Measurements from ENCODE around the gene MSL3B.

Gene MSL3B

DNA sequence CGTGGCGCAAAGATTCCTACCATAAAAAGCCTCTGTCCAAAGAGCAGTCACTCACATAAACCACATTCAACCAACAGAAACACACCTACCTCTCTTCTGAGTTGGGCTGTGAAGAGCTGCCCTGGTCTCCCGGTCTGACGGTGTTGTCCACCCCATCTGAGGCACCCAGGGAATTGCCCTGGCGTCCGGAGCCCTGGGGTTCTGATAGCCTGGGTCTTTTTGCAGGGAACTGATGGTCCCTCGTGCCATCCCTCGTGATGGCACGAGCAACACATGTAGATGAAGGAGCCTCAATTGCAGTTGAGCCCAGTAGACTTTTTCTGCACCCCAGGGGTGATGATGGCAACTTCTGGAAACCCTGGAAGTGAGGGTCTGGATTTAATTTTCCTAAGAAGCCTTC lies 27.7 kb downstream of the MSL3B start:
- no peaks in the 10 kb centered on the region for H3K9me3 Mint-ChIP-seq
- H3K27me3 Mint-ChIP-seq (ENCODE audit: low read depth), result no peaks in the 10 kb centered on the region
- H3K27ac Mint-ChIP-seq, result no peak overlapping the region
- no peak overlapping the region for H3K4me3 Mint-ChIP-seq
- H3K4me1 Mint-ChIP-seq, result peaks cover 5% of the 10 kb centered on the region
- TF ChIP-seq, protein P1, sequence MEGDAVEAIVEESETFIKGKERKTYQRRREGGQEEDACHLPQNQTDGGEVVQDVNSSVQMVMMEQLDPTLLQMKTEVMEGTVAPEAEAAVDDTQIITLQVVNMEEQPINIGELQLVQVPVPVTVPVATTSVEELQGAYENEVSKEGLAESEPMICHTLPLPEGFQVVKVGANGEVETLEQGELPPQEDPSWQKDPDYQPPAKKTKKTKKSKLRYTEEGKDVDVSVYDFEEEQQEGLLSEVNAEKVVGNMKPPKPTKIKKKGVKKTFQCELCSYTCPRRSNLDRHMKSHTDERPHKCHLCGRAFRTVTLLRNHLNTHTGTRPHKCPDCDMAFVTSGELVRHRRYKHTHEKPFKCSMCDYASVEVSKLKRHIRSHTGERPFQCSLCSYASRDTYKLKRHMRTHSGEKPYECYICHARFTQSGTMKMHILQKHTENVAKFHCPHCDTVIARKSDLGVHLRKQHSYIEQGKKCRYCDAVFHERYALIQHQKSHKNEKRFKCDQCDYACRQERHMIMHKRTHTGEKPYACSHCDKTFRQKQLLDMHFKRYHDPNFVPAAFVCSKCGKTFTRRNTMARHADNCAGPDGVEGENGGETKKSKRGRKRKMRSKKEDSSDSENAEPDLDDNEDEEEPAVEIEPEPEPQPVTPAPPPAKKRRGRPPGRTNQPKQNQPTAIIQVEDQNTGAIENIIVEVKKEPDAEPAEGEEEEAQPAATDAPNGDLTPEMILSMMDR (IDR thresholded peaks at IDR 0.05; ENCODE audit: unreplicated experiment in 3 of 3), result no peak
- H3K36me3 Mint-ChIP-seq (ENCODE audit: low read depth), result peaks cover 76% of the 10 kb centered on the region

DNA sequence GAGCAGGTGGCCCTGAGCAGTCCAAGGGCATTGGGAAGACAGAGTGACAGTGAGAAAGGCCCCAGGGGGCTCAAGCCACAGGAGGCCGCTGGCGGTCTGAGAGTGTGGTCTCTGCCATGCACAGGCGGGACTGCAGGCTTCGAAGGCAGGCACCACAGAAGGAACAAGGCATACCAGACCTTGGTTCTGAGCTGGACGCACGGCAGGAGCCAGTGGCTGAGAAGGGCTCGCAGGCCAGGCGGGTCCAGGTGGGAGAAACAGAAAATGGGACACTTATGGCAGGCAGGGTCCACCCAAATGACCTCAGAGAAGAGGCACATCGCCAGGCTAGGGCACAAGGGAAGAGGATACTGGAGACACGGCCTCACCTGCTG lies 28.8 kb downstream of the MSL3B start:
- no peak overlapping the region for H3K27ac Mint-ChIP-seq
- H3K4me1 Mint-ChIP-seq, result peaks cover 6% of the 10 kb centered on the region
- no peak overlapping the region for H3K4me3 Mint-ChIP-seq
- H3K9me3 Mint-ChIP-seq, result no peaks in the 10 kb centered on the region
- TF ChIP-seq, protein P1 (IDR thresholded peaks at IDR 0.05; ENCODE audit: unreplicated experiment in 3 of 3), result no peak
- no peaks in the 10 kb centered on the region for H3K27me3 Mint-ChIP-seq (ENCODE audit: low read depth)
- peaks cover 85% of the 10 kb centered on the region for H3K36me3 Mint-ChIP-seq (ENCODE audit: low read depth)

DNA sequence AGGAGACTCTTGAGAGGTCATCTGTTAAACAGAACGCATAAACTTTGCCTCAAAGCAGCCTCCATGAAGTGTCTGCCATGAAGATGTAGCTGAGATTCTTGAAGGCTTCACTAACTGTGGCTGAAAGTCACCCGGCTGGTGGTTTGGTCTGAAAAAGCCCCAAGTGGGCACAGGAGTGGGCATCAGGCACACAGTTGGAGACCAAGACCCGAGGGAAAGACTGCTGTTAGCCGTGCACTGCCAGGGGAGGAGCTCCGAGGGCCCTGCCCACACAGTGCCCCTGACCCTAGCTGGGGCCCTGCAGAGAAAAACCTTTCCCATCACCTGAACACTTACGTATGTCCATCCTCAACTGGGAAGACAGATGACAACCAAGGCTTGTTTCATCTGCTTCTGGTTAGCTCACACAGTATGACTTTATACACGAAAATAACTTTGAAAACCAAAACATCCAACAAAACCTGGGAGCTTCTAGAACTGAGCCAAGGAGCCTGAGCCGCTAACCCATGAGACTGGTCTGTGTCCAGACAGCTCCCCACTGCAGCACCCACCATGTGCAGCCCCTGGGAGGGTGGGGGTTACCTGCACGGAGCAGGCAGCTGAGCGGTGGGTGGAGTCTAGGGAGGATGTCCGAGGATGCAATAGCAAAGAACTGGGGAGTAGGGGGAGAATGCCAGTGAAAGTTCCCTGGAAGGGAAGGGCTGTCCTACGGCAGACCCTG lies 29.3 kb downstream of the MSL3B start:
- TF ChIP-seq, protein P1 (IDR thresholded peaks at IDR 0.05; ENCODE audit: unreplicated experiment in 3 of 3), result no peak
- Mint-ChIP-seq H3K4me1 (peaks cover 9% of the 10 kb centered on the region), H3K27ac (no peak overlapping the region), H3K4me3 (no peak overlapping the region), H3K36me3 (ENCODE audit: low read depth) (peaks cover 83% of the 10 kb centered on the region), H3K27me3 (ENCODE audit: low read depth) (no peaks in the 10 kb centered on the region), H3K9me3 (no peaks in the 10 kb centered on the region)

DNA sequence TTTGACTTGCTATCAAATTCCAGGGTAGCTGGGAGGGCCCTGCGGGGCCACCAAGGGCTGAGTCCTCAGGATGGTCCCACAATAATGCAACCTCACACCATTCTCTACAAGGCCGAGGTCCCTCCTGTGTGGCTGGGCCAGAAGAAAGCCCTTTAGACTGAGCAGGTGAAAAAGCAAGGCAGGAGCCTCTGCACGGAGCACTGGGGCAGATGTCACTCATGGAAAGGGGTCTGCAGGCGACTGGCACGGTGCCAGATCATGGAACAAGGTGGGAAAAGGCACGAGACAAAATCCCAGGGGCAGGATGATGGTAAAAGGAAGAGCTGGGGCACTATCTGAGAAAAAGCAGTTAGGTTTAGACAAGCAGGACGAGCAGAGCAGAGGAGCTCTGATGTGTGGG lies 29.9 kb downstream of the MSL3B start:
- H3K9me3 Mint-ChIP-seq, result no peaks in the 10 kb centered on the region
- H3K27me3 Mint-ChIP-seq (ENCODE audit: low read depth), result no peaks in the 10 kb centered on the region
- no peak overlapping the region for H3K27ac Mint-ChIP-seq
- no peak overlapping the region for H3K4me3 Mint-ChIP-seq
- peaks cover 11% of the 10 kb centered on the region for H3K4me1 Mint-ChIP-seq
- peaks cover 76% of the 10 kb centered on the region for H3K36me3 Mint-ChIP-seq (ENCODE audit: low read depth)
- TF ChIP-seq, protein P1 (IDR thresholded peaks at IDR 0.05; ENCODE audit: unreplicated experiment in 3 of 3), result no peak

DNA sequence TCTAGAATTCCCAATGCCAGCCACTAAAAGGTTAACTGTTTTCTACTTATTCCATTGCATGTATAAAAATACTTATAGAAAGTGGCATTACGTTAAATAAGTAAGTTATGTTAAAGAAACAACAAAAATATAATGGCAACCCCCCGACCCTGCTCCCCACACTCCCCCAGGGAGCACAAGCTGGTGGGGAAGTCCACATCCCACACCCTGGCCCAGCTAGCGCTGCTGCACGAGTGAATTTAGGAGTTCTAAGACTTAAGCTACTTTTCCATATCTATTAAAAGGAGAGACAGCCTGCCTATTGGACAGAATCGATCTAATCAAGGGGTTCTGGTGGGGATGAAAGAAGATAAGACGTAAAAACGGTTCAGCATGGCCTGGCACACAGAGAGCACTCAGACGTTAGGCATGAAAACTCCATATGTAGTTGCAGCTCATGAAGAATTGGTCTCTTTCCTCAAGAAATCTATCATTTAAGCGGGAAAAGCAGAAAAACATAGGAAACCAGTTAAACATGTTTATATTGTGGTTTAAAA lies 30.4 kb downstream of the MSL3B start:
- TF ChIP-seq, protein P1 (IDR thresholded peaks at IDR 0.05; ENCODE audit: unreplicated experiment in 3 of 3), result no peak
- H3K4me1 Mint-ChIP-seq, result peaks cover 16% of the 10 kb centered on the region
- peaks cover 74% of the 10 kb centered on the region for H3K36me3 Mint-ChIP-seq (ENCODE audit: low read depth)
- H3K9me3 Mint-ChIP-seq, result no peaks in the 10 kb centered on the region
- H3K27ac Mint-ChIP-seq, result no peak overlapping the region
- no peak overlapping the region for H3K4me3 Mint-ChIP-seq
- H3K27me3 Mint-ChIP-seq (ENCODE audit: low read depth), result no peaks in the 10 kb centered on the region

DNA sequence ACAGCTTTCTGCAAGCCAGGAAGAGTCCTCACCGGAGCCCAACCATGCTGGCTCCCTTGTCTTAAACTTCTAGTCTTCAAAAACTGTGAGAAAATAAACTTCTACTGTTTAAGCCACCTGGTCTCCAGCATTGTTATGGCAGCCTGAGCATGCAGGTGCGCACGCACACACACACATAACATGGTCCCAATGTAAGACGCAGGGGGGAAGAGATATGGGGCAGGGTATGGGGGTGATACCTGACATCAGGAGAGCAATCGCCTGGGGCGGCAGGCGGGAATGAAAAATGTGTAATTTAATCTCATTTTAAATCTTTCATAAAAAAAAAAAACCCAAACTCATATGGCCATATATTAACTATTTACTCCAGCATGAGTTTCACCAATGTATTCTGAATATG lies 31.8 kb downstream of the MSL3B start:
- Mint-ChIP-seq H3K9me3 (no peaks in the 10 kb centered on the region), H3K27ac (no peak overlapping the region), H3K36me3 (ENCODE audit: low read depth) (peaks cover 60% of the 10 kb centered on the region), H3K27me3 (ENCODE audit: low read depth) (no peaks in the 10 kb centered on the region), H3K4me1 (peaks cover 22% of the 10 kb centered on the region), H3K4me3 (no peak overlapping the region)
- TF ChIP-seq, protein P1 (IDR thresholded peaks at IDR 0.05; ENCODE audit: unreplicated experiment in 3 of 3), result no peak

Data from nephron (organoid).